ENCODE results near the gene ZNF205. TPM values are rescaled to one million over a fixed set of nuclear protein-coding genes. Genes with fewer than 3 reads are reported as not detected.

ZNF205 gene
- polyA plus RNA-seq, 1 donor, result 12.8 TPM

DNA sequence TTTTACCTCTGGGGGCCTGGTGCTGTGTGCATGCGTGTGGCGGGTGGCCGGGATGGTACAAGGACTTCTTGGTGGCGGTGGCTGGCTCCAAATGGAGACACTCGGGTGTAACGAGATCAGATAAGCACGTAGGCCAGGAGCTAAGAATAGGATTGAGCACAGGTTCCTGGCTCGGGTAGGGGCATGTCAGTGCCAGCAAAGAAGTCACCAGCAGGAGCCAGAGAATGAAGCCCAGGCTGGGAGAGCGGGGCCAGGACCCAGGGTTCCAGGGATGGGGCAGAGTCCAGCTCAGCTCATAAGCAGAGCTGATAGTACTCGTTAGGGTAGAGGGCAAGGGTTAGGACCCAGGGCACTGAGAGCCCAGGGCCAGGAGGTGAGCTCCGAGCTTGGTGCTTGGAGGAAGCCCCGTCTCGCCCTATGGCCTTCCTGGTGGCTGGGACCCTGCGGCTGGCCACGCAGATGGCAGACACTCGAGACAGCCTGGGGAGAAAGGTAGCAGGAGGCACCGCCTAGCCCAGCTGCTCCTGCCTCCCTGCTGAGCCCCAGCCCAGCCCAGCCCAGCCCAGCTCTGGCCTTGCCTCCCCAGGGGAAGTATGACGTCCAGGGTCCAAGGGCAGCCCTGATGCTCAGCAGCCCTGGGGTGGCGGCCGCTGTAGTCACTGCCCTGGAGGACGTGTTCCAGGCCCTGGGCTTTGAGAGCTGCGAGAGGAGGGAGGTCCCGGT is 31.4 kb downstream of the ZNF205 start:
- DNase-seq, result peak; percentile 69 to 87
- Histone ChIP-seq H3K36me3 (ENCODE audit: control insufficient read depth, insufficient read depth, low read length) (peaks cover 26% of the 10 kb centered on the region), H3K4me3 (ENCODE audit: low read length) (no peak overlapping the region), H3K27ac (ENCODE audit: low read length) (peak overlapping the region; percentile 67), H3K9me3 (ENCODE audit: control insufficient read depth, low read depth, low read length) (no peaks in the 10 kb centered on the region), H3K4me1 (ENCODE audit: control insufficient read depth, insufficient read depth, low read length) (peaks cover 23% of the 10 kb centered on the region), H3K27me3 (ENCODE audit: control insufficient read depth, insufficient read depth, low read length) (no peaks in the 10 kb centered on the region)
- WGBS (ENCODE audit: insufficient coverage, low lambda C conversion rate), result no CpG with 5 or more reads among the region's 23 CpGs

DNA sequence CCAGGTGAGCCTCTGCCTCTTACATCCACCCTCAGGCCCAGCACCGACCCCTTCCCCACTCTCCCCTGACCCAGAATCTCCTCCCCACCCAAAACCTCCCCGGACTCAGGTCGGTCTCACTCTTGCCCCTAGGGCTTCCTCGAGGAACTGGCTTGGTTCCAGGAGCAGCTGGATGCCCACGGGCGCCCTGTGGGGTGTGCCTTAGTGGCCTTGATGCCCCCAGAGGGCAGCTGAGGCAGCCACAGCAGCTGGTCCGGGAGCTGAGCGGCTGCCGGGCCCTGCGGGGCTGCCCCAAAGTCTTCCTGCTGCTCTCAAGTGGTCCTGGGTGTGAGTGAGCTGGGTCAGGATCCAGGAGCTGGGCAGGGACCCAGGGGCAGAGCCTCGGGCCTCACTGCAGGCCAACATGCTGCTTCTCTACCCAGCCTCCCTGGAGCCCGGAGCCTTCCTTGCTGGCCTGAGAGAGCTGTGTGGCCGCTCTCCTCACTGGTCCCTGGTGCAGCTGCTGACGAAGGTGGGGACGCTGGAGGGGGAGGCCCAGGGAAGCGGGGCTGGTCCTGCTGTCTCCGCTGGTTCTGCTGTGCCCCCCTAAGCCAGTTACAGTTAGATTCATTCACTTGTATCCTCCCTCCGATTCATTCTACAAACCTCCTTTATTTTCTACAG is 32.1 kb downstream of the ZNF205 start:
- Histone ChIP-seq H3K4me3 (ENCODE audit: low read length) (no peak overlapping the region), H3K4me1 (ENCODE audit: control insufficient read depth, insufficient read depth, low read length) (peaks cover 26% of the 10 kb centered on the region), H3K27ac (ENCODE audit: low read length) (peak overlapping the region; percentile 67), H3K27me3 (ENCODE audit: control insufficient read depth, insufficient read depth, low read length) (no peaks in the 10 kb centered on the region), H3K9me3 (ENCODE audit: control insufficient read depth, low read depth, low read length) (no peaks in the 10 kb centered on the region), H3K36me3 (ENCODE audit: control insufficient read depth, insufficient read depth, low read length) (peaks cover 22% of the 10 kb centered on the region)
- WGBS (ENCODE audit: insufficient coverage, low lambda C conversion rate), result no CpG with 5 or more reads among the region's 18 CpGs
- no peak for DNase-seq

DNA sequence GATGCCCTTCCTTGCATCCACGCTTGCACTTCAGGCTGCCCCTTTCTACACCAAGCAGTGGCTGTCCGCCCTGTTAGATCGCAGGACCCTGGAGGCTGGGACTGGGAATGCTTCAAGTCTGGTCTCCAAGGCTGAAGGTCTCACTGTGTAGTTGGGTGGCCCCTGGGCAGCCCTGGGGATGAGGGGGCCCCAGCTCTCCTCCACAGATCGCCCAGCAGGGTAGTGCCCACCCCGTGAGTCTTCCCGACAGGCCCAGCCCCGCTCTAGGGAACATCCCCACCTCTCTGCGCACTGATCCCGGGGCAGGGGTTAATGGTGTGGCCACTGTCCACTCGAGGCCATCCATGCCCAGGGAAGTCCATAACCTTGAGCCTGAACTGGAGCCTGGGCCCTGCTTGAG is 32.8 kb downstream of the ZNF205 start:
- peaks cover 22% of the 10 kb centered on the region for H3K36me3 ChIP-seq (ENCODE audit: control insufficient read depth, insufficient read depth, low read length)
- no peak overlapping the region for H3K4me3 ChIP-seq (ENCODE audit: low read length)
- no peaks in the 10 kb centered on the region for H3K9me3 ChIP-seq (ENCODE audit: control insufficient read depth, low read depth, low read length)
- no peaks in the 10 kb centered on the region for H3K27me3 ChIP-seq (ENCODE audit: control insufficient read depth, insufficient read depth, low read length)
- DNase-seq, result no peak
- WGBS (ENCODE audit: insufficient coverage, low lambda C conversion rate), result no CpG with 5 or more reads among the region's 10 CpGs
- no peak overlapping the region for H3K27ac ChIP-seq (ENCODE audit: low read length)
- H3K4me1 ChIP-seq (ENCODE audit: control insufficient read depth, insufficient read depth, low read length), result peaks cover 31% of the 10 kb centered on the region

- H3K27ac ChIP-seq (ENCODE audit: low read length), result no peak overlapping the region
- H3K27me3 ChIP-seq (ENCODE audit: control insufficient read depth, insufficient read depth, low read length), result no peaks in the 10 kb centered on the region
- peaks cover 22% of the 10 kb centered on the region for H3K36me3 ChIP-seq (ENCODE audit: control insufficient read depth, insufficient read depth, low read length)
- peaks cover 31% of the 10 kb centered on the region for H3K4me1 ChIP-seq (ENCODE audit: control insufficient read depth, insufficient read depth, low read length)
- H3K9me3 ChIP-seq (ENCODE audit: control insufficient read depth, low read depth, low read length), result no peaks in the 10 kb centered on the region
- no CpG with 5 or more reads among the region's 12 CpGs for WGBS (ENCODE audit: insufficient coverage, low lambda C conversion rate)
- no peak for DNase-seq
- no peak overlapping the region for H3K4me3 ChIP-seq (ENCODE audit: low read length)
These were observed 33.3 kb downstream of the ZNF205 start for GRCh38 chr16:3145660-3146059.

- no peak overlapping the region for H3K4me3 ChIP-seq (ENCODE audit: low read length)
- H3K9me3 ChIP-seq (ENCODE audit: control insufficient read depth, low read depth, low read length), result no peaks in the 10 kb centered on the region
- no peak for DNase-seq
- H3K4me1 ChIP-seq (ENCODE audit: control insufficient read depth, insufficient read depth, low read length), result peaks cover 46% of the 10 kb centered on the region
- peaks cover 2% of the 10 kb centered on the region for H3K27me3 ChIP-seq (ENCODE audit: control insufficient read depth, insufficient read depth, low read length)
- H3K36me3 ChIP-seq (ENCODE audit: control insufficient read depth, insufficient read depth, low read length), result peaks cover 8% of the 10 kb centered on the region
- WGBS (ENCODE audit: insufficient coverage, low lambda C conversion rate), result no CpG with 5 or more reads among the region's 16 CpGs
- no peak overlapping the region for H3K27ac ChIP-seq (ENCODE audit: low read length)
These were observed 34.8 kb downstream of the ZNF205 start for GRCh38 chr16:3147046-3147756.

GRCh38 chr16:3147757-3148104 is 35.3 kb downstream of the ZNF205 start:
- H3K9me3 ChIP-seq (ENCODE audit: control insufficient read depth, low read depth, low read length), result no peaks in the 10 kb centered on the region
- DNase-seq, result no peak
- peaks cover 3% of the 10 kb centered on the region for H3K36me3 ChIP-seq (ENCODE audit: control insufficient read depth, insufficient read depth, low read length)
- H3K27ac ChIP-seq (ENCODE audit: low read length), result no peak overlapping the region
- H3K4me1 ChIP-seq (ENCODE audit: control insufficient read depth, insufficient read depth, low read length), result peaks cover 48% of the 10 kb centered on the region
- no peak overlapping the region for H3K4me3 ChIP-seq (ENCODE audit: low read length)
- WGBS (ENCODE audit: insufficient coverage, low lambda C conversion rate), result no CpG with 5 or more reads among the region's 5 CpGs
- H3K27me3 ChIP-seq (ENCODE audit: control insufficient read depth, insufficient read depth, low read length), result peaks cover 2% of the 10 kb centered on the region

DNA sequence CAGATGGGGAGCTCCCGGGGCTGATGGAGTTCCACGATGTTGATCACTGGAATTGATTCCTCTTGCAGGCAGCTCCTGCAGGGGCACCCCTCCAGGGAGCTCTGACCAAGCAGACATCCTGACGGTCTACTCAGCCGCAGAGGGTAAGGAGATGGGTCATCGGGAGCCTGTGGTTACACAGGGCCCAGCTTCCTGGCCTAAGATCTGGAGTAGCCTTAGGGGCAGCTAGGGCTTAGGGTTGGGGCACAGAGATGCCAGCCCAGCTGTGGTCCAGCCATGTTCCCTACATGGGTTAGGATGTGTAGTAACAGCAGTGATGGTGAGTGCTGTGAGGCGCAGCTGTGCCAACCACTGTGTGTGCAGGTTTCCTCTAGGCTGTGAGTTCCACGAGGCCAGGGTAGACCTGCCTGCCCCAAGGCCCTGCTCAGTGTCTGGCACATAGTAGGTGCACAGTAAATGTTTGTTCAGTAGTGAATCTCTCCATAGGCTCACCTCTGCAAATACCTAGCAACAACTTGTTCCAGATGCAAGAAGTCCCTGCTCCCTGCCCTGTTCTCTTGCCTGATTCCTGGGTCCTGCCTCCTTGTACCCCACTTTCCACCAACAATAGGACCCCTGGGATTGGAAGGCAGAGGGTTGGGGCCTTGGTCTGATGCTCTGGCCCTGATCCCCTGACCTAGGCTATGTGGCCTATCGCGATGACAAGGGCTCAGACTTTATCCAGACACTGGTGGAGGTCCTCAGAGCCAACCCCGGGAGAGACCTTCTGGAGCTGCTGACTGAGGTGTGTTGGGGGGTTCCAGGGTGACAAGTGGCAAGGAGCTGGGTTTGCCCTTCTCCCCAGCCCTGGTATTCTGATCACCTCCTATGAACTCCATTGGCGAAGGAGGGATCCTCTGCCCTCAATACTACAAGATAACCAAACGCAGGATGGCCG is 36.1 kb downstream of the ZNF205 start:
- DNase-seq, result no peak
- Histone ChIP-seq H3K27ac (ENCODE audit: low read length) (no peak overlapping the region), H3K36me3 (ENCODE audit: control insufficient read depth, insufficient read depth, low read length) (no peaks in the 10 kb centered on the region), H3K27me3 (ENCODE audit: control insufficient read depth, insufficient read depth, low read length) (peaks cover 2% of the 10 kb centered on the region), H3K4me3 (ENCODE audit: low read length) (no peak overlapping the region), H3K4me1 (ENCODE audit: control insufficient read depth, insufficient read depth, low read length) (peaks cover 42% of the 10 kb centered on the region), H3K9me3 (ENCODE audit: control insufficient read depth, low read depth, low read length) (no peaks in the 10 kb centered on the region)
- WGBS (ENCODE audit: insufficient coverage, low lambda C conversion rate), result no CpG with 5 or more reads among the region's 13 CpGs

DNA sequence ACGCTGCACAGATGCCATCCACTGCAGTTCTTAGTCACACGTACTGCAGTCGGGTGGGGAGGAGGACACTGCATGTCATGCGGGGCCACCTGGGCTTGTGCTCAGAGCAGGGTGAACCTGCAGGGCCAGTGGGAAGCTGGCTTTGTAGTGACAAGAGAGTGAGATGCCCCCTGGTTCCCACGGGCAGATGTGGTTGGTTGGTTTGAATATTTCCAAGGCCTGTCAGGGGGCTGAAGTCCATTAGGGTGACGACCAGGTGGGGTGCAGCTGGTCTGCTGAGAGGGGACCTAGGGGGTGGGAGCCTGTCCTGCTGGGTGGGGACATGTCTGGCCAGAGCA is 36.8 kb downstream of the ZNF205 start:
- Histone ChIP-seq H3K4me1 (ENCODE audit: control insufficient read depth, insufficient read depth, low read length) (peaks cover 36% of the 10 kb centered on the region), H3K27ac (ENCODE audit: low read length) (peak overlapping the region; percentile 87), H3K27me3 (ENCODE audit: control insufficient read depth, insufficient read depth, low read length) (peaks cover 2% of the 10 kb centered on the region), H3K4me3 (ENCODE audit: low read length) (no peak overlapping the region), H3K9me3 (ENCODE audit: control insufficient read depth, low read depth, low read length) (no peaks in the 10 kb centered on the region), H3K36me3 (ENCODE audit: control insufficient read depth, insufficient read depth, low read length) (no peaks in the 10 kb centered on the region)
- no CpG with 5 or more reads among the region's 6 CpGs for WGBS (ENCODE audit: insufficient coverage, low lambda C conversion rate)
- DNase-seq, result peak in 1 of 2 donors; percentile 28

DNA sequence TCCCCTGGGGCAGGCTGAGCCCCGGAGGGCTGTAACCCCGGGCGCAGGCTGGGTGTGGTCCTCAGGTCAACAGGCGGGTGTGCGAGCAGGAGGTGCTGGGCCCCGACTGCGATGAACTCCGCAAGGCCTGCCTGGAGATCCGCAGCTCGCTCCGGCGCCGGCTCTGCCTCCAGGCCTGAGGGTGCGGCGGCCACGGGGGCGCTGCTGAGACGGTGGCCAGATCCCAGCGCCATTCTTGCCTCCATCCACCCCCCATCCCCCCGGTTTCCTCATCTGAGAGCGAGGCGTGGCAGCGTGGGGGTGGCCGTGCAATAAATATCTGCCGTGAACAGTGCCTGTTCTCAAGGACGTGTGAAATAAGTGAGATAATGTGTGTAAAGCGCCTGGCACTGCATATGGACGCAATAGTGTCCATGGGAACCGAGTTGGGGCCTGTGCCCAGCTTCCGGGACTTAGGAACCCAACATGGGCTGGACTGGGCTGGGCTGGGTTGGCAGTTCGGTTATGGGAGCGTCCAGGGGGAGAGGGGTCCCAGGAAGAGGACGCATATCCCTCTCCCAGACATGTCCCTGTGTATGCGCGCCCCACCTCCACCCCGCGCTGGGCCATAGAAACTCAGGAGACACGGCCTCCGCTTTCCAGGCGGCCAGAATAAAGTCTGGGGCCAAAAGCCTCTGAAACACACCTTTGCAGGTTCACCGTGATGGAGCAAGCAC is 37.4 kb downstream of the ZNF205 start:
- Histone ChIP-seq H3K27ac (ENCODE audit: low read length) (peak overlapping the region; percentile 87), H3K4me1 (ENCODE audit: control insufficient read depth, insufficient read depth, low read length) (peaks cover 30% of the 10 kb centered on the region), H3K4me3 (ENCODE audit: low read length) (peak overlapping the region; percentile 68), H3K27me3 (ENCODE audit: control insufficient read depth, insufficient read depth, low read length) (peaks cover 2% of the 10 kb centered on the region), H3K36me3 (ENCODE audit: control insufficient read depth, insufficient read depth, low read length) (no peaks in the 10 kb centered on the region), H3K9me3 (ENCODE audit: control insufficient read depth, low read depth, low read length) (no peaks in the 10 kb centered on the region)
- DNase-seq, result peak; percentile 71 to 83
- no CpG with 5 or more reads among the region's 41 CpGs for WGBS (ENCODE audit: insufficient coverage, low lambda C conversion rate)
